Vagina (tissue), 2 donors: ENCODE data around the gene NCOA4.

Experiments
- CTCF ChIP-seq, 3 experiments: fragments of 450-650 bp in 2 of 3; fragments of 200-600 bp in 1 of 3; sonication (generic) in 1 of 3; IDR thresholded peaks; one replicate each; pipeline ENCODE4 v1.5.1; 2017 to 2019; ENCODE audit warnings: antibody characterized with exemption in 3 of 3, mild to moderate bottlenecking in 2 of 3, moderate library complexity in 2 of 3
- POLR2A ChIP-seq, 2 donors: fragments of 450-650 bp; IDR thresholded peaks; one replicate each; pipeline ENCODE4 v1.6.1; 2017; ENCODE audit warnings: antibody characterized with exemption in 2 of 2, mild to moderate bottlenecking in 2 of 2, moderate library complexity in 2 of 2

- TF ChIP-seq POLR2A (IDR thresholded peaks at IDR 0.05) (no peak), CTCF (IDR thresholded peaks at IDR 0.05) (no peak)
Measured at GRCh38 chr10:46025406-46025805, 5.0 kb downstream of the NCOA4 start.
